ENCODE results near the gene PLAGL2. TPM values are rescaled to one million over a fixed set of nuclear protein-coding genes. Genes with fewer than 3 reads are reported as not detected.

Gene PLAGL2
- 10 to 100 TPM; 30.5 to 36.8 TPM for total RNA-seq
- polyA plus RNA-seq (ENCODE audit: insufficient read depth, low read depth, low replicate concordance): 33.5 TPM
- long read RNA-seq, donor 1, full-length matches to known transcripts: 7 of 7 reads
- long read RNA-seq, donor 1, partial matches to known transcripts: 0 of 7 reads
- long read RNA-seq, donor 1, other reads (novel, unspliced or antisense): 0 of 7 reads
- long read RNA-seq, donor 2, full-length matches to known transcripts: 1 of 1 reads
- long read RNA-seq, donor 2, partial matches to known transcripts: 0 of 1 reads
- long read RNA-seq, donor 2, other reads (novel, unspliced or antisense): 0 of 1 reads

GRCh38 chr20:32207626-32208498 lies at the start of gene PLAGL2, which contains the start of gene POFUT1:
PLAGL2 (minus strand) TSS chr20:32207743; CDS start chr20:32202178, 5,565 bp downstream.
POFUT1 (plus strand) TSS chr20:32207880; CDS start chr20:32207942, 62 bp downstream.
- H3K4me3 ChIP-seq: peak within 1 kb of the TSS; percentile 86 to 95
- H3K36me3 ChIP-seq (ENCODE audit: low read depth, missing control alignments): no peaks in the 10 kb centered on the region
- intact Hi-C loops (cut with DNase I; ENCODE audit: low total_unique reads): loop anchor here (5.0 kb wide), 1 partner anchor 101 kb away; the partner anchor contains the start of gene TM9SF4
- no peaks in the 10 kb centered on the region for H3K9me3 ChIP-seq
- peak within 1 kb of the TSS; percentile 91 for H3K27ac ChIP-seq
- no peak for TF ChIP-seq POLR2A (IDR thresholded peaks at IDR 0.05)
- TF ChIP-seq, protein P1, sequence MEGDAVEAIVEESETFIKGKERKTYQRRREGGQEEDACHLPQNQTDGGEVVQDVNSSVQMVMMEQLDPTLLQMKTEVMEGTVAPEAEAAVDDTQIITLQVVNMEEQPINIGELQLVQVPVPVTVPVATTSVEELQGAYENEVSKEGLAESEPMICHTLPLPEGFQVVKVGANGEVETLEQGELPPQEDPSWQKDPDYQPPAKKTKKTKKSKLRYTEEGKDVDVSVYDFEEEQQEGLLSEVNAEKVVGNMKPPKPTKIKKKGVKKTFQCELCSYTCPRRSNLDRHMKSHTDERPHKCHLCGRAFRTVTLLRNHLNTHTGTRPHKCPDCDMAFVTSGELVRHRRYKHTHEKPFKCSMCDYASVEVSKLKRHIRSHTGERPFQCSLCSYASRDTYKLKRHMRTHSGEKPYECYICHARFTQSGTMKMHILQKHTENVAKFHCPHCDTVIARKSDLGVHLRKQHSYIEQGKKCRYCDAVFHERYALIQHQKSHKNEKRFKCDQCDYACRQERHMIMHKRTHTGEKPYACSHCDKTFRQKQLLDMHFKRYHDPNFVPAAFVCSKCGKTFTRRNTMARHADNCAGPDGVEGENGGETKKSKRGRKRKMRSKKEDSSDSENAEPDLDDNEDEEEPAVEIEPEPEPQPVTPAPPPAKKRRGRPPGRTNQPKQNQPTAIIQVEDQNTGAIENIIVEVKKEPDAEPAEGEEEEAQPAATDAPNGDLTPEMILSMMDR (IDR thresholded peaks at IDR 0.05): peak in 1 of 3 experiments; percentile 8
- no peaks in the 10 kb centered on the region for H3K27me3 ChIP-seq
- DNase-seq: peak; percentile 93
- 1 to 3% methylated on average over 16 to 43 of the region's 74 CpGs for WGBS, 2 donors
- peaks cover 53% of the 10 kb centered on the region for H3K4me1 ChIP-seq

DNA sequence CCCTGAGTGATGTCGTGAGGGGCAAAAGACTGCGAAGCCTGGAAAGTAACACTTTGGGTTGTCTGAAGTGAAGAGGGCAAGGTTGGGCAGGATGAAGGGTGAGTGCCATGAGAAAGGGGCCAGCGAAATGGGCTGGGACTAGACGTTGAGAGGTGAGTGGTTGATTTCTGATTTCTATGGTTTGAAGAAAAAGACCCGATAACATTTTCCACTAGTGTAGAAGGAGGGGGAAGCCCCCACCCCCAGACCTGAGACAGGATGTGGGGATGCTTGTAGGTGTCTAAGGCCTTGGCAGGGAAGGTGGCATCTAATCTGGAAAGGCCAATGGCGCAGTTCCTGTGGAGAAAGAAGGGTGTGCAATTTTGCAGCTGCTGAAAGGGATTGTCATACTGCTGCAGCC lies 44.6 kb upstream of the PLAGL2 start:
- intact Hi-C loops (cut with DNase I; ENCODE audit: low total_unique reads): no loop called here
- no peak for TF ChIP-seq POLR2A (IDR thresholded peaks at IDR 0.05)
- TF ChIP-seq, protein P1 (IDR thresholded peaks at IDR 0.05): no peak
- Histone ChIP-seq H3K4me1 (no peaks in the 10 kb centered on the region), H3K9me3 (no peaks in the 10 kb centered on the region), H3K4me3 (no peak overlapping the region), H3K36me3 (ENCODE audit: low read depth, missing control alignments) (no peaks in the 10 kb centered on the region), H3K27ac (no peak overlapping the region), H3K27me3 (no peaks in the 10 kb centered on the region)
- 86 to 90% methylated on average over 6 of the region's 6 CpGs for WGBS, 2 donors
- no peak for DNase-seq

- no peak overlapping the region for H3K4me3 ChIP-seq
- no peaks in the 10 kb centered on the region for H3K9me3 ChIP-seq
- TF ChIP-seq POLR2A (IDR thresholded peaks at IDR 0.05): no peak
- TF ChIP-seq, protein P1 (IDR thresholded peaks at IDR 0.05): no peak
- H3K36me3 ChIP-seq (ENCODE audit: low read depth, missing control alignments): no peaks in the 10 kb centered on the region
- no peaks in the 10 kb centered on the region for H3K4me1 ChIP-seq
- no peaks in the 10 kb centered on the region for H3K27me3 ChIP-seq
- 58 to 74% methylated on average over 3 of the region's 3 CpGs for WGBS, 2 donors
- no peak overlapping the region for H3K27ac ChIP-seq
- no peak for DNase-seq
- intact Hi-C loops (cut with DNase I; ENCODE audit: low total_unique reads): no loop called here
Measured at GRCh38 chr20:32251470-32251869, 43.9 kb upstream of the PLAGL2 start.

GRCh38 chr20:32249030-32249738 lies 41.6 kb upstream of the PLAGL2 start:
- TF ChIP-seq POLR2A (IDR thresholded peaks at IDR 0.05): no peak
- TF ChIP-seq, protein P1 (IDR thresholded peaks at IDR 0.05): no peak
- Histone ChIP-seq H3K36me3 (ENCODE audit: low read depth, missing control alignments) (no peaks in the 10 kb centered on the region), H3K27me3 (no peaks in the 10 kb centered on the region), H3K4me3 (no peak overlapping the region), H3K9me3 (no peaks in the 10 kb centered on the region), H3K4me1 (no peaks in the 10 kb centered on the region), H3K27ac (no peak overlapping the region)
- intact Hi-C loops (cut with DNase I; ENCODE audit: low total_unique reads): no loop called here
- no peak for DNase-seq
- WGBS, 2 donors: 85 to 89% methylated on average over 9 of the region's 9 CpGs
